GM19238 (cell line): Measurements from ENCODE around the gene SHF.

Experiments
- DNase-seq: peaks from one replicate; pipeline ENCODE4 v3.0.0; 2011; ENCODE audit warnings: low spot score; ENCODE audit not compliant: insufficient read length

Gene SHF

GRCh38 chr15:45128971-45129639, 58.7 kb downstream of the SHF start:
- no peak for DNase-seq

GRCh38 chr15:45126535-45127158, 61.1 kb downstream of the SHF start:
- DNase-seq, result no peak

- no peak for DNase-seq
Measured at GRCh38 chr15:45123397-45123796, 64.4 kb downstream of the SHF start.

GRCh38 chr15:45122719-45123118, 65.0 kb downstream of the SHF start:
- DNase-seq, result no peak

GRCh38 chr15:45121706-45122417, 65.9 kb downstream of the SHF start:
- DNase-seq, result no peak

- DNase-seq, result no peak
Measured at GRCh38 chr15:45121020-45121419, 66.7 kb downstream of the SHF start.

GRCh38 chr15:45120081-45120972, 67.4 kb downstream of the SHF start:
- DNase-seq, result no peak

GRCh38 chr15:45118996-45119395, 68.8 kb downstream of the SHF start:
- no peak for DNase-seq

GRCh38 chr15:45118131-45118588, 69.6 kb downstream of the SHF start:
- DNase-seq, result peak; percentile 94

- DNase-seq, result no peak
Measured at GRCh38 chr15:45117308-45118130, 70.2 kb downstream of the SHF start.
